GM12878 (cell line): Measurements from ENCODE around the gene F7. TPM values are rescaled to one million over a fixed set of nuclear protein-coding genes. Genes with fewer than 3 reads are reported as not detected.

ENCODE experiments used
- ATAC-seq: fragments of 200-7000 bp; cut with Tn5 transposase; 3 replicates; pipeline ENCODE4 v1.9.1; 2020; ENCODE audit warnings: mild to moderate bottlenecking, moderate library complexity
- BruUV-seq: library from RNA; stranded (reverse); fragments of 400-500 nt; replicated peaks from 2 replicates; lab custom pipeline; 2021; lab: Mats Ljungman, UMichigan
- CTCF ChIA-PET: fragments of 300-600 bp; sonication (Branson Sonifier 250); formaldehyde crosslinking; extraction: SDS; loops from one replicate; lab custom pipeline; 2021; ENCODE audit warnings: inconsistent platforms; lab: Yijun Ruan, JAX
- POLR2A ChIA-PET: fragments of 350-600 bp; formaldehyde crosslinking; extraction: SDS; loops from one replicate; lab custom pipeline; 2021; ENCODE audit warnings: inconsistent platforms; lab: Charles Lee
- RAD21 ChIA-PET: fragments of 300-600 bp; sonication (Branson Sonifier 250); formaldehyde crosslinking; loops from one replicate; lab custom pipeline; 2023; ENCODE audit warnings: antibody characterized with exemption; ENCODE audit not compliant: unreplicated experiment; lab: Charles Lee
- SMC1A ChIA-PET: fragments of 300-600 bp; sonication (Branson Sonifier 250); formaldehyde crosslinking; loops from one replicate; lab custom pipeline; 2023; ENCODE audit not compliant: unreplicated experiment, uncharacterized antibody; lab: Charles Lee
- DNase-seq: peaks from one replicate; pipeline ENCODE4 v3.0.0-alpha.2; 2011; ENCODE audit warnings: low read depth, low spot score
- FAIRE-seq: peaks from 3 replicates; lab custom pipeline; 2011; peaks lifted over from hg19 to GRCh38; lab: Jason Lieb, UNC
- H2AFZ ChIP-seq: 2 replicates; pipeline ENCODE4 v1.6.0; 2011; ENCODE audit warnings: low read depth, low read length, control low read depth; ENCODE audit not compliant: control insufficient read depth
- H3K27ac ChIP-seq: 2 replicates; pipeline ENCODE4 v1.5.1; 2011; ENCODE audit warnings: control low read depth; ENCODE audit not compliant: control insufficient read depth, insufficient read depth
- H3K27me3 ChIP-seq, 2 experiments: replicated peaks in 1 of 2; 2 replicates each; pipeline versions ENCODE4 v1.6.0 to v1.6.1; 2011; ENCODE audit warnings: low read length in 1 of 2; ENCODE audit not compliant: control insufficient read depth in 2 of 2, insufficient read depth in 2 of 2
- H3K36me3 ChIP-seq, 2 experiments: 2 replicates each; pipeline ENCODE4 v1.5.1; 2011; ENCODE audit warnings: low read length in 1 of 2; ENCODE audit not compliant: control insufficient read depth in 2 of 2, insufficient read depth in 2 of 2
- H3K4me1 ChIP-seq: 2 replicates; pipeline ENCODE4 v1.6.1; 2011; ENCODE audit warnings: mild to moderate bottlenecking, low read length, moderate library complexity, mixed read lengths; ENCODE audit not compliant: control insufficient read depth, insufficient read depth
- H3K4me2 ChIP-seq: 2 replicates; pipeline ENCODE4 v1.6.0; 2011; ENCODE audit warnings: control low read depth; ENCODE audit not compliant: control insufficient read depth, insufficient read depth
- H3K4me3 ChIP-seq: fragments of 200-600 bp; sonication (generic); 2 replicates; pipeline ENCODE4 v1.5.1; 2016
- H3K79me2 ChIP-seq: 2 replicates; pipeline ENCODE4 v1.6.0; 2011; ENCODE audit warnings: low read length; ENCODE audit not compliant: control insufficient read depth, insufficient read depth
- H3K9ac ChIP-seq: 2 replicates; pipeline ENCODE4 v1.8.0; 2011; ENCODE audit warnings: low read length, control low read depth, mixed read lengths; ENCODE audit not compliant: control insufficient read depth, insufficient read depth
- H3K9me3 ChIP-seq: replicated peaks from 3 replicates; pipeline ENCODE4 v1.5.1; 2011; ENCODE audit warnings: mild to moderate bottlenecking, low read length; ENCODE audit not compliant: control insufficient read depth, insufficient read depth
- H4K20me1 ChIP-seq: 2 replicates; pipeline ENCODE4 v1.6.0; 2011; ENCODE audit not compliant: control insufficient read depth, insufficient read depth
- CHD2 ChIP-seq: IDR thresholded peaks from 2 replicates; pipeline ENCODE4 v1.6.1; 2011; ENCODE audit warnings: low read depth, low read length, improper control_type of control experiment, borderline replicate concordance
- CREB1 ChIP-seq: IDR thresholded peaks from 2 replicates; pipeline ENCODE4 v1.6.1; 2012; ENCODE audit warnings: low read depth, mild to moderate bottlenecking, inconsistent platforms
- DPF2 ChIP-seq: fragments of 450-650 bp; IDR thresholded peaks from 2 replicates; pipeline ENCODE4 v1.6.1; 2017; ENCODE audit warnings: mild to moderate bottlenecking
- HCFC1 ChIP-seq: fragments of 150-350 bp; IDR thresholded peaks from 2 replicates; pipeline ENCODE4 v1.6.1; 2014; ENCODE audit warnings: low read length
- IKZF2 ChIP-seq, 2 experiments: fragments of 450-650 bp; IDR thresholded peaks; 2 replicates each; pipeline ENCODE4 v1.6.1; 2017; ENCODE audit warnings: mild to moderate bottlenecking in 2 of 2, moderate library complexity in 2 of 2
- MEF2B ChIP-seq: fragments of 450-650 bp; IDR thresholded peaks from 2 replicates; pipeline ENCODE4 v1.6.1; 2018; ENCODE audit warnings: mild to moderate bottlenecking, moderate library complexity; ENCODE audit not compliant: partially characterized antibody, poor library complexity, severe bottlenecking
- SMARCA5 ChIP-seq: fragments of 450-650 bp; IDR thresholded peaks from 2 replicates; pipeline ENCODE4 v1.6.1; 2017; ENCODE audit warnings: mild to moderate bottlenecking
- SREBF1 ChIP-seq: IDR thresholded peaks from 2 replicates; pipeline ENCODE4 v1.6.1; 2012; ENCODE audit warnings: mild to moderate bottlenecking, low read length
- WGBS: methylation state at CpG from one replicate; pipeline ENCODE4 v1.1.6; 2016; ENCODE audit warnings: low lambda C conversion rate; ENCODE audit not compliant: insufficient replicate concordance, insufficient coverage; ENCODE audit errors: missing lambda C conversion rate; 5-methylcytosine and 5-hydroxymethylcytosine counted together
- in situ Hi-C: fragments of 300-500 bp; cut with MboI; formaldehyde crosslinking; loops from 9 replicates; pipeline ENCODE4 v1.14.3; 2018; ENCODE audit warnings: mixed read lengths
- intact Hi-C: fragments of 100-400 bp; cut with micrococcal nuclease; formaldehyde crosslinking; loops from one replicate; pipeline ENCODE4 v1.14.2; 2022; ENCODE audit not compliant: unreplicated experiment
- polyA plus RNA-seq, 11 experiments: library from polyadenylated mRNA; depleted of rRNA in 4 of 11; unstranded in 6 of 11; stranded (reverse) in 5 of 11; fragments of >200 nt; fragmentation: Nextera tagmentation in 4 of 11; fragmentation: Illumina TruSeq in 1 of 11; extraction: Ambion mirVana in 4 of 11; extraction: Trizol in 1 of 11; gene quantifications; 1 replicate in 1 of 11; 2 replicates in 10 of 11; pipeline versions ENCODE4 v1.2.1 to v1.2.3, GENCODE V29; 2011 to 2016; ENCODE audit warnings: inconsistent platforms in 2 of 11, missing spikeins in 2 of 11, low read depth in 1 of 11
- total RNA-seq, 4 experiments: library from RNA; depleted of rRNA in 3 of 4; stranded (reverse); fragments of >200 nt in 3 of 4; fragmentation: Illumina TruSeq in 1 of 4; extraction: Trizol in 1 of 4; gene quantifications; 2 replicates each; pipeline versions ENCODE4 v1.2.1 to v1.2.3, GENCODE V29; 2013 to 2021
- TF ChIP-seq, protein P1 (sequence below): fragments of 450-650 bp; formaldehyde crosslinking; IDR thresholded peaks from 2 replicates; pipeline ENCODE4 v1.4.0; 2022; ENCODE audit warnings: mild to moderate bottlenecking, moderate library complexity
- TF ChIP-seq, protein P2 (sequence below): IDR thresholded peaks from 2 replicates; pipeline ENCODE4 v1.6.1; 2011; ENCODE audit warnings: low read depth, low read length, improper control_type of control experiment, borderline replicate concordance

F7 gene
- total and polyA plus RNA-seq, 10 of the 15 experiments (the other 5 are each of a cell fraction or from before 2014, with no cell fraction given), result not detected

DNA sequence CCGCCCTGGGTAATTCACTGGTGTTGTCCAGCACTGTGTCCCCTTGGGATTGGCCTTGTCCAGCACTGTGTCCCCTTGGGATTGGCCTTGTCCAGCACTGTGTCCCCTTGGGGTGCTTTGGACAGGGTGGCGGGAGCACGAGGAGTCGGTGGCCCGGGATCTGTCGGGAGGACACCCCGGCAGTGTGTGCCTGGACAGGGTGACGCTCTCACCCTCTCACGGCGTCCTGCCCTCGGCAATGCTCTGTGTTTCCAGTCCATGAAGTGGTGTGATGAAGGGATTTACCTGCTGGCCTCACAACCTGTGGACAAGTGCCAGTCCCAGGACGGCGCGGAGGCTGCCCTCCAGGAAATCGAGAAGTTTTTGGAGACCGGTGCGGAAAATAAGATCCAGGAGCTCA lies 29.9 kb upstream of the F7 start:
- H3K9ac ChIP-seq, result no peak overlapping the region
- SMC1A ChIA-PET, result no interaction called here
- no peaks in the 10 kb centered on the region for H3K79me2 ChIP-seq
- H4K20me1 ChIP-seq, result no peaks in the 10 kb centered on the region
- BruUV-seq, result no TSS peak
- no peaks in the 10 kb centered on the region for H3K36me3 ChIP-seq
- in situ Hi-C loops, result no loop called here
- no peak overlapping the region for H2AFZ ChIP-seq
- H3K4me2 ChIP-seq, result no peak overlapping the region
- H3K4me1 ChIP-seq, result no peaks in the 10 kb centered on the region
- 89% methylated on average over 17 of the region's 17 CpGs for WGBS
- intact Hi-C loops, result no loop called here
- no peaks in the 10 kb centered on the region for H3K27me3 ChIP-seq
- POLR2A ChIA-PET, result interaction anchor here (0.6 kb wide), 1 partner anchor 504 kb away, joined by 3 read pairs; no protein-coding TSS in a partner anchor
- ATAC-seq, result no peak
- H3K27ac ChIP-seq, result no peak overlapping the region
- no peak for FAIRE-seq
- no peak for DNase-seq
- CTCF ChIA-PET, result no interaction called here
- no peaks in the 10 kb centered on the region for H3K9me3 ChIP-seq
- TF ChIP-seq, protein P1, sequence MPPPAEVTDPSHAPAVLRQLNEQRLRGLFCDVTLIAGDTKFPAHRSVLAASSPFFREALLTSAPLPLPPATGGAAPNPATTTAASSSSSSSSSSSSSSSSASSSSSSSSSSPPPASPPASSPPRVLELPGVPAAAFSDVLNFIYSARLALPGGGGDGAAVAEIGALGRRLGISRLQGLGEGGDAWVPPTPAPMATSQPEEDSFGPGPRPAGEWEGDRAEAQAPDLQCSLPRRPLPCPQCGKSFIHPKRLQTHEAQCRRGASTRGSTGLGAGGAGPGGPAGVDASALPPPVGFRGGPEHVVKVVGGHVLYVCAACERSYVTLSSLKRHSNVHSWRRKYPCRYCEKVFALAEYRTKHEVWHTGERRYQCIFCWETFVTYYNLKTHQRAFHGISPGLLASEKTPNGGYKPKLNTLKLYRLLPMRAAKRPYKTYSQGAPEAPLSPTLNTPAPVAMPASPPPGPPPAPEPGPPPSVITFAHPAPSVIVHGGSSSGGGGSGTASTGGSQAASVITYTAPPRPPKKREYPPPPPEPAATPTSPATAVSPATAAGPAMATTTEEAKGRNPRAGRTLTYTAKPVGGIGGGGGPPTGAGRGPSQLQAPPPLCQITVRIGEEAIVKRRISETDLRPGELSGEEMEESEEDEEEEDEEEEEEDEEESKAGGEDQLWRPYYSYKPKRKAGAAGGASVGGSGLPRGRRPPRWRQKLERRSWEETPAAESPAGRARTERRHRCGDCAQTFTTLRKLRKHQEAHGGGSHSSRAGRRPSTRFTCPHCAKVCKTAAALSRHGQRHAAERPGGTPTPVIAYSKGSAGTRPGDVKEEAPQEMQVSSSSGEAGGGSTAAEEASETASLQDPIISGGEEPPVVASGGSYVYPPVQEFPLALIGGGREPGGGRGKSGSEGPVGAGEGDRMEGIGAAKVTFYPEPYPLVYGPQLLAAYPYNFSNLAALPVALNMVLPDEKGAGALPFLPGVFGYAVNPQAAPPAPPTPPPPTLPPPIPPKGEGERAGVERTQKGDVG (CRISPR knock-in tag), result no peak
- no peak for TF ChIP-seq SMARCA5
- TF ChIP-seq SREBF1, result no peak
- TF ChIP-seq DPF2, result no peak
- TF ChIP-seq HCFC1, result no peak
- no peak for TF ChIP-seq CREB1
- TF ChIP-seq CHD2, result no peak
- TF ChIP-seq MEF2B, result no peak
- TF ChIP-seq IKZF2 (IDR thresholded peaks at IDR 0.05), result no peak
- TF ChIP-seq, protein P2, sequence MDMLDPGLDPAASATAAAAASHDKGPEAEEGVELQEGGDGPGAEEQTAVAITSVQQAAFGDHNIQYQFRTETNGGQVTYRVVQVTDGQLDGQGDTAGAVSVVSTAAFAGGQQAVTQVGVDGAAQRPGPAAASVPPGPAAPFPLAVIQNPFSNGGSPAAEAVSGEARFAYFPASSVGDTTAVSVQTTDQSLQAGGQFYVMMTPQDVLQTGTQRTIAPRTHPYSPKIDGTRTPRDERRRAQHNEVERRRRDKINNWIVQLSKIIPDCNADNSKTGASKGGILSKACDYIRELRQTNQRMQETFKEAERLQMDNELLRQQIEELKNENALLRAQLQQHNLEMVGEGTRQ, result no peak
- RAD21 ChIA-PET, result no interaction called here
- H3K4me3 ChIP-seq, result no peak overlapping the region
